Activated T-cell treated with anti-CD3 and anti-CD28 coated beads for 24 hours (primary cell): ENCODE results near the gene ASIC1.
"Not testable (repeated sequence)": the region's sequence is repeated elsewhere in the genome, so short reads cannot be mapped to it uniquely, and the experiment has no call there.

ENCODE experiments used
- DNase-seq: peaks from one replicate; pipeline ENCODE4 v3.0.0-alpha.2; 2020; ENCODE audit warnings: low read depth

Gene ASIC1

DNA sequence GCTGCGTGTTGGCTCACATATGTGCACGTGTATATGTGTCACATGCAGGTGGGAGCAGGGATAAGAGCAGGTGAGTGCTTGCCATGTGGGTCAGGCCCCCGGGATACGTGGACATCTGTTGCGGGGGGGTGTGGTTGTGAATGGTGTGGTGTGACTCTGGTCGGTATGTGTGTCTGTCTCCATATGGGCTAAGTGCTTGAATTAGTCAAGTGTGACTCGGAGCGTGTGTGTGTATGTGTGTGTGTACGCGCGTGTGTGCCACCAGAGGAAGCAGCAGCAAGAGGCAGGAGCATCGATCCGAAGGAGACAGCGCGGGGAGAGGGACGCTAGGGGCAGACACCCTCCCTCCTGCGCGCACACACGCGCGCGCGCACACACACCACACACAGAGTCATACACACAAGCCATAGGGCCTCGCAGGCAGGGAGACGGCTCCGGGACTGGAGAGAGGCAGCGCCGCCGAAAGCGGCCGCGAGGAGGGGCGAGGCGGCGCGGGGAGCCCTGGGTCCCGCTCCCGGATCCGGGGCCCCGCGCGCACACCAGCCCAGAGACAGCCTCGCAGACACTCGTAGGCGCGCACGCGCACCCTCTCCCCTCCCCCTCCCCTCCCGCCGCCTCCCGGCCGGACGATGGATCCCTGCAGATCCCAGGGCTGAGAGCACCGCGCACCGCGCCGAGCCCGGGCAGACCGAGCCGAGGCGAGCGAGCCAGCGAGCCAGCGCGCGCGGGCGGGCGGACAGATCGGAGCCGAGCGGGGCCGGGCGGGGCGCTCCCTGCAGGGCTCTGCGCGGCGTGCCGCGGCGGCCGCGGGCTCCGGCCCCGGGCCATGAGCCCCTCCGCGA, at the start of gene ASIC1:
TSS of gene ASIC1 (plus strand) at position 597 of the 842 bp plus-strand sequence. CDS start 1,171 bp downstream, outside the sequence.
- DNase-seq, result peak; percentile 33

GRCh38 chr12:50013361-50014147, 43.8 kb upstream of the ASIC1 start:
- no peak for DNase-seq

DNA sequence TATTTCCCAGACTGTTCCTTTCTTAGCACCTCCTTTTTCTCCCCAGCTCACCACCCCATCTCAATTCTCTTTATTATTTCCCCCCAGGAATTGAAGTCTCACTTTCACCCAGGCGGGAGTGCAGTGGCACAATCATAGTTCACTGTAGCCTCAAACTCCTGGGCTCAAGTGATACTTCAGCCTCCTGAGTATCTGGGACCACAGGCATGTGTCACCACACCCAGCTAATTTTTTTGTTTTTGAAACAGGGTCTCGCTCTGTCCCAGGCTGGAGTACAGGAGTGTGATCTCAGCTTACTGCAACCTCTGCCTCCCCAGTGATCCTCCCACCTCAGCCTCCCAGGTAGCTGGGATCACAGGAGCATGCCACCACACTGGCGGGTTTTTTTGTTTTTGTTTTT, 43.1 kb upstream of the ASIC1 start:
- no peak for DNase-seq

- DNase-seq, result no peak
Observed at GRCh38 chr12:50016501-50017475, 40.6 kb upstream of the ASIC1 start.

DNA sequence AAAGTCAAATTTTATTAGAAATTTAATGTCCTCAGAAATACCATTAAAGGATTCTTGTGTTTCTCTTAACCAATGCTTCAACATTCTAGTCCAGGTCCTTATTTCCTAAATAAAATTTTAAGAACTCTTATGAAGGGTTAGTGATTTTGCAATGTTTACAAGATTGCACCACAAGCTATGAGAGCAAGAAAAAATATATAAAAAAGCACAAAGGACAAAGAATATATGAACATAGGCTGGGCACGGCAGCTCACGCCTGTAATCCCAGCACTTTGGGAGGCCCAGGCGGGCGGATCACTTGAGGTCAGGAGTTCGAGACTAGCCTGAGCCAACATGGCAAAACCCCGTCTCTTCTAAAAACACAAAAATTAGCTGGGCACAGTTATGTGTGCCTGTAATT, 39.8 kb upstream of the ASIC1 start:
- no peak for DNase-seq

GRCh38 chr12:50018154-50018553, 39.2 kb upstream of the ASIC1 start:
- DNase-seq, result no peak

GRCh38 chr12:50018968-50019367, 38.4 kb upstream of the ASIC1 start:
- DNase-seq, result no peak

DNA sequence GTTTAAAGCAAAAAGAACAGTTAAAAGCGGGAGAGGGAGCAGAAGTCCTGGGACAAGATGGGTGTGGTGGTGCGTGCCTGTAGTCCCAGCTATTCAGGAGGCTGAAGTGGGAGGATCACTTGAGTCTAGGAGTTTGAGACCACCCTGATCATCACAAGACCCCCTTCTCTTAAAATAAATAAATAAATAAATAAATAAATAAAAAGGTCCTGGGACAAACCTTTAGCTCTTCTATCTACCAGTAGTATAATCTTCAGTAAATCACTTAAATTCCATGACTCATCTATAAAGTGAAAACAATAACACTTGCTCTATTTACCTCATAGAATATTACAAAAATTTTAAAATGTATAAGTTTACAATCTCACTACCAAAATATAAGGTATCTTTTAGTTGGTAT, 37.9 kb upstream of the ASIC1 start:
- no peak for DNase-seq

GRCh38 chr12:50021031-50021430, 36.4 kb upstream of the ASIC1 start:
- no peak for DNase-seq

- DNase-seq, result no peak
Observed at GRCh38 chr12:50022903-50023302, 34.5 kb upstream of the ASIC1 start.

GRCh38 chr12:50024227-50024626, 33.2 kb upstream of the ASIC1 start:
- DNase-seq, result no peak

DNA sequence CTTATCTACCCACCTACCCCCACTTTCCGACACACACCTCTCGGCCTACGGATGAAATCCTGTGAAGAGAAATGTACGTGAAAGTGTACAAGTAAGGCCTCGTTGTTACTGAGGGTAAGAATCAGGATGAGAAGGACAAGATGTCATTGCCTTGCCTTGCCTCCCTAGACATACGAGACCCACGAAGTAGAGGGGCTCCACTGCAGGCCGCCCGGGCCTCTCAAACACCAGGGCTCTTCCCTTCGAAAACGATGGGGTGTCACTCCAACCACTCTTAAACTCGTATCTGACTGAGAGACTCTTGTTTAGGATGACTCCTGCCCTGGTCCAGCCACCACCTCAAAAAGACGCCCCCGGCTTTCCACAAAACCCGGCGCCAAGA, 32.6 kb upstream of the ASIC1 start:
- DNase-seq, result no peak

DNA sequence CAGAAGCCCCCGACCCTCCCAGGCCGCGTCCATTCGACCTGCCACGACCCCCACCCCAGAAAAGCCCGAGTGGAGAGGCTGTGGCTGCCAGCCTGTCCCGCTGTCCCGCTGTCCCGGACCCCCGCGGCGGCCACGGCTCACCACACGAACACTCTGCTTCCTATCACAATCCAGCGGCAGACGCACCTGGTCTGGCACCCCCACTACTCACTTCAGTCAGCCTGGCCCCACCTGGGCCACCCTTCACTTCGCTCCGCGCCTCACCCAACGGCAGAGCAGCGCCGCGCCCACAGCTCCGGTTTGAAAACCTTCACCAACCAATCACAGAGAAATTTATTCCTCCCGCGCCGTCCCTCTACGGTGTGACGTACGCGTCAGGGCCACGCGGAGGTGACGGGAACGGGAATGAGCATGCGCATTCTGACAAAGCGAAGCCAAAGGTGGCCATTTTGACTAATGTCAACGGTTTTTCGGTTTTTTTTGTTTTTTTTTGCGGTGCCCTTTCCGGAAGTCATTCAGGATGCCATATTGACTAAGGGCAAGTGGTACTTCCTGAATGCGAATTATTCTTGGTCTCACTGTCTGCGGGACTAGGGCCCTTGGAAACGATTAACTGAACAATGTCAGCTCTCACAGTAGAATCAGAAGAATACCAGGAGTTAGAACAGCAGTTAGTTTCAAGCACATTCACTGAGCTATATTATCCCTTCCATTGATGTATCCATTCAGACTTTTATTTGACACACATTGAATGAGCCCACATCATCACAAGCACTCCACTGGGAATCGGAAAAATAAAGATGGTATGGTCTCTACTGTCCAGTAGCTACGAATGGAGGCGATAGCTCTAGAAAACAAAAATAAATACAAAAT, 32.0 kb upstream of the ASIC1 start, which contains the start of gene RACGAP1:
TSS of gene RACGAP1 (minus strand) at position 308 of the 873 bp plus-strand sequence. CDS start 8,779 bp downstream, outside the sequence.
- DNase-seq, result peak; percentile 93

DNA sequence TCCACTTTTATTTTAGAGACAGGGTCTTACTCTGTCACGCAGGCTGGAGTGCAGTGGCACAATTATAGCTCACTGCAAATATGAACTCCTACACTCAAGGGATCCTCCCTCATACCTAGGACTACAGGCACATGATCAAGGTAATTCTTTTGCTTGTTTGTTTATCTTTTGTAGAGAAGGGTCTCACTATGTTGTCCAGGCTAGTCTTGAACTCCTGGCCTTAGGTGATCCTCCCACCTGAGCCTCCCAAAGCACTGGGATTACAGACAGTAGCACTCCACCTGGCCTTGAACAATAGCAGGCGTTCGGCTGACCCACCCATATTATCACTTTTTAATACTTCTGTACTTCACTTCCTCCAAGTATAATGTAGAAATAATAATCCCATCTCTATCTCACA, 30.7 kb upstream of the ASIC1 start:
- no peak for DNase-seq

DNA sequence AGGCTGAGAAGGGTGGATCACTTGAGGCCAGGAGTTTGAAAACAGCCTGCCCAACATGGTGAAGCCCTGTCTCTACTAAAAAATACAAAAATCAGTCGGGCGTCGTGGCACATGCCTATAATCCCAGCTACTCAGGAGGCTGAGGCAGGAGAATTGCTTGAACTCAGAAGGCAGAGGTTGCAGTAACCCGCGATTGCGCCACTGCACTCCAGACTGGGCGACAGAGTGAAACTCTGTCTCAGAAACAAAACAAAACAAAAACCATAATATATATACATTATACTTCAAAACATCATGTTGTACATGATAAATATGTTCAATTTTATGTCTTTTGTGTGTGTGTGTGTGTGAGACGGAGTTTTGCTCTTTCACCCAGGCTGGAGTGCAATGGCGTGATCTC, 26.9 kb upstream of the ASIC1 start:
- not testable (repeated sequence) for DNase-seq

DNA sequence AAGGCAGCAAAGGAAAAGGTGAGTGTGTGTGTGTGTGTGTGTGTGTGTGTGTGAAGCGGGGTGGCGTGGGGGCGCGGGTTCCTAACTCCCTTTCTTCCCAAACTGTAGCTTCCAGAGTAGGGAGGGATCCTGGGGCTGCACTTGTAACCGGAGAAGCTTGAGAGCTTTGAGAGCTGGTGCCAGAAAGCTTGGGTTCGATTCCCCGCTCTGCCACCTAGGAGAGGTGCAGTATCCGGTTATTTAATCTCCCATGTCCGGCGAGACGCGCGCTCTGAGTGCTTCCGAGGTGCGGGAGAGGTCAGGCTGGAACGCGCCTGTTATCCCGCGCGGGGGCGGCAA, 24.9 kb upstream of the ASIC1 start:
- no peak for DNase-seq

- DNase-seq, result no peak
Observed at GRCh38 chr12:50032854-50033581, 24.4 kb upstream of the ASIC1 start.

DNA sequence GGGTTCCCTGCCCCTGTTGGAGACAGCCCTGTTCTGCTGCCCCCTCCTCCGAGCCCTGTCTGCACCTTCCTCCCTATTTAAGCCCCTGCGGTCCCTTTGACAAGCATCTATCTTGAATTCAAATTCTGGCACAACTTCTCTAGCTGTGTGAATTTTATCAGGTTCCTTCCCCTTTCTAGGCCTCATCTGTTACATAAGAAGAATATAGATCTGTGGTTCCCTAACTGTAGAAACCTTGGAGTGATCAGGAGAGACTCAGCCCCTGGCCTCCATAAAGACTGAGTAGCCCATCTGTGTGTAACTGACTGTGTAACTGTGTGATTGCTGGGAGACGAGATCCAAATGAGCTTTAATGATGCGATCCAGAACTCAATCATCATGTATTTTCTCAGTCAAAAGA, 19.1 kb upstream of the ASIC1 start:
- DNase-seq, result no peak

DNA sequence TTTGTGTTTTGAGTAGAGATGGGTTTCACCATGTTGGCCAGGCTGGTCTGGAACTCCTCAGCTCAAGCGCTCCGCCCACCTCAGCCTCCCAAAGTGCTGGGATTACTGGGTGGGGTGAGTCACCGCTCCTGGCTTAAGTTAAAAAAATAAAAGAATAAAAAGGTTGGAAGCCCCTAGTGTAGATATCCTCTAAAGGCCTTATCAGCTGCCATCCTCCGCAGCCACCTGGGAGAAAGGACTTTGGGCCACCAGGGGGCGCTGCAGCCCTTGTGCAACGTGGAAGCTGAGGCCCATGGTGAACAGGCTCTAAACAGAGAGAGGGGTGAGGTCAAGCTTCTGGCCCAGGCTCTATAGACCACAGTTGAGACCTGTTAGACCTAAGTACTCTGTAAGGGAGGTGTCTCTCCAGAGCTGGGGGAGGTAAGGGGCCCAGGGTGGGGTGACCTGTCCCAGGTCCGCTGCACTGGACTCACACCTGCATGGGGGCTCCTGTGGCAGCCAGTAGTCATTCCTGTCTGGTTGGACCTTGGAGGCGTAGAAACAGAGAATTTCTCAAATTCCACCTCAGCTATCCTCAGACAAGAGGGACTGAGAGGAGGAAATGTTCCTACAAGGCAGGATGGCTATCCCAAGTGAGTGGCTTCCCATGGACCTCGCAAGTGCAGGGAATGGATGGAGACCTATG, 18.1 kb upstream of the ASIC1 start:
- DNase-seq, result peak; percentile 79

- no peak for DNase-seq
Observed at GRCh38 chr12:50040657-50041056, 16.7 kb upstream of the ASIC1 start.
